ENCODE measurements around the gene ADGRL3. TPM values are rescaled to one million over a fixed set of nuclear protein-coding genes. Genes with fewer than 3 reads are reported as not detected.

The ADGRL3 gene
- total RNA-seq, 1 donor from 2014 or later, result 93.6 TPM

- Histone ChIP-seq H3K4me1 (no peaks in the 10 kb centered on the region), H3K27me3 (no peaks in the 10 kb centered on the region), H3K27ac (no peak overlapping the region), H2AFZ (replicated peaks) (no peak overlapping the region), H3K4me2 (no peak overlapping the region), H3K36me3 (no peaks in the 10 kb centered on the region), H3K79me2 (ENCODE audit: low read depth) (no peaks in the 10 kb centered on the region), H3F3A (ENCODE audit: low read depth) (no peaks in the 10 kb centered on the region), H3K4me3 (no peak overlapping the region), H3K9ac (no peak overlapping the region), H4K20me1 (ENCODE audit: low read depth) (no peaks in the 10 kb centered on the region), H3K9me3 (ENCODE audit: low read depth) (no peaks in the 10 kb centered on the region)
- H3K4me3 Mint-ChIP-seq, result no peak overlapping the region
- H3K36me3 Mint-ChIP-seq, result peaks cover 2% of the 10 kb centered on the region
- H3K4me1 Mint-ChIP-seq, result no peaks in the 10 kb centered on the region
- no peak for DNase-seq (ENCODE audit: low spot score)
- no peak overlapping the region for H3K27ac Mint-ChIP-seq
- H3K9me3 Mint-ChIP-seq, result no peaks in the 10 kb centered on the region
- TF ChIP-seq EZH2 (IDR thresholded peaks at IDR 0.05) (no peak), EZH2phosphoT487 (IDR thresholded peaks at IDR 0.05) (no peak), CTCF (IDR thresholded peaks at IDR 0.05) (no peak)
- peaks cover 2% of the 10 kb centered on the region for H3K27me3 Mint-ChIP-seq (ENCODE audit: insufficient read depth, low read depth)
Measured at GRCh38 chr4:62028745-62029144, 828.6 kb downstream of the ADGRL3 start.

- H3F3A ChIP-seq (ENCODE audit: low read depth), result no peaks in the 10 kb centered on the region
- H3K4me3 Mint-ChIP-seq, result no peak overlapping the region
- no peak for DNase-seq (ENCODE audit: low spot score)
- H3K27ac ChIP-seq, result no peak overlapping the region
- TF ChIP-seq EZH2 (IDR thresholded peaks at IDR 0.05) (no peak), CTCF (IDR thresholded peaks at IDR 0.05) (no peak), EZH2phosphoT487 (IDR thresholded peaks at IDR 0.05) (no peak)
- H2AFZ ChIP-seq (replicated peaks), result no peak overlapping the region
- no peaks in the 10 kb centered on the region for H3K27me3 ChIP-seq
- H3K4me3 ChIP-seq, result no peak overlapping the region
- no peaks in the 10 kb centered on the region for H3K9me3 Mint-ChIP-seq
- no peaks in the 10 kb centered on the region for H3K4me1 Mint-ChIP-seq
- H3K4me1 ChIP-seq, result no peaks in the 10 kb centered on the region
- no peaks in the 10 kb centered on the region for H3K36me3 ChIP-seq
- H3K9me3 ChIP-seq (ENCODE audit: low read depth), result no peaks in the 10 kb centered on the region
- H3K27ac Mint-ChIP-seq, result no peak overlapping the region
- H3K27me3 Mint-ChIP-seq (ENCODE audit: insufficient read depth, low read depth), result peaks cover 2% of the 10 kb centered on the region
- no peaks in the 10 kb centered on the region for H4K20me1 ChIP-seq (ENCODE audit: low read depth)
- no peak overlapping the region for H3K4me2 ChIP-seq
- H3K36me3 Mint-ChIP-seq, result peaks cover 2% of the 10 kb centered on the region
- no peaks in the 10 kb centered on the region for H3K79me2 ChIP-seq (ENCODE audit: low read depth)
- no peak overlapping the region for H3K9ac ChIP-seq
Measured at GRCh38 chr4:62030958-62031357, 830.8 kb downstream of the ADGRL3 start.

- H4K20me1 ChIP-seq (ENCODE audit: low read depth), result no peaks in the 10 kb centered on the region
- no peak for DNase-seq (ENCODE audit: low spot score)
- no peak overlapping the region for H2AFZ ChIP-seq (replicated peaks)
- TF ChIP-seq EZH2phosphoT487 (IDR thresholded peaks at IDR 0.05) (no peak), EZH2 (IDR thresholded peaks at IDR 0.05) (no peak), CTCF (IDR thresholded peaks at IDR 0.05) (no peak)
- no peaks in the 10 kb centered on the region for H3K36me3 ChIP-seq
- no peak overlapping the region for H3K4me2 ChIP-seq
- H3K79me2 ChIP-seq (ENCODE audit: low read depth), result no peaks in the 10 kb centered on the region
- H3K9me3 Mint-ChIP-seq, result no peaks in the 10 kb centered on the region
- no peaks in the 10 kb centered on the region for H3K27me3 ChIP-seq
- H3K9ac ChIP-seq, result no peak overlapping the region
- H3F3A ChIP-seq (ENCODE audit: low read depth), result no peaks in the 10 kb centered on the region
- no peak overlapping the region for H3K4me3 ChIP-seq
- H3K4me3 Mint-ChIP-seq, result no peak overlapping the region
- H3K27ac ChIP-seq, result no peak overlapping the region
- H3K4me1 Mint-ChIP-seq, result no peaks in the 10 kb centered on the region
- peaks cover under 1% of the 10 kb centered on the region for H3K36me3 Mint-ChIP-seq
- H3K27me3 Mint-ChIP-seq (ENCODE audit: insufficient read depth, low read depth), result no peaks in the 10 kb centered on the region
- H3K9me3 ChIP-seq (ENCODE audit: low read depth), result no peaks in the 10 kb centered on the region
- H3K27ac Mint-ChIP-seq, result no peak overlapping the region
- no peaks in the 10 kb centered on the region for H3K4me1 ChIP-seq
Measured at GRCh38 chr4:62037571-62037970, 837.4 kb downstream of the ADGRL3 start.

Measured in neural progenitor cell (in vitro differentiated cells).